Fibroblast of skin of right biceps (primary cell): ENCODE measurements around the gene MBL2.
A peak's percentile ranks its signal among the peaks of the same experiment; 100 is the strongest.

Source experiments
- DNase-seq: peaks from one replicate; pipeline ENCODE4 v3.0.0-alpha.2; 2013

The MBL2 gene

DNA sequence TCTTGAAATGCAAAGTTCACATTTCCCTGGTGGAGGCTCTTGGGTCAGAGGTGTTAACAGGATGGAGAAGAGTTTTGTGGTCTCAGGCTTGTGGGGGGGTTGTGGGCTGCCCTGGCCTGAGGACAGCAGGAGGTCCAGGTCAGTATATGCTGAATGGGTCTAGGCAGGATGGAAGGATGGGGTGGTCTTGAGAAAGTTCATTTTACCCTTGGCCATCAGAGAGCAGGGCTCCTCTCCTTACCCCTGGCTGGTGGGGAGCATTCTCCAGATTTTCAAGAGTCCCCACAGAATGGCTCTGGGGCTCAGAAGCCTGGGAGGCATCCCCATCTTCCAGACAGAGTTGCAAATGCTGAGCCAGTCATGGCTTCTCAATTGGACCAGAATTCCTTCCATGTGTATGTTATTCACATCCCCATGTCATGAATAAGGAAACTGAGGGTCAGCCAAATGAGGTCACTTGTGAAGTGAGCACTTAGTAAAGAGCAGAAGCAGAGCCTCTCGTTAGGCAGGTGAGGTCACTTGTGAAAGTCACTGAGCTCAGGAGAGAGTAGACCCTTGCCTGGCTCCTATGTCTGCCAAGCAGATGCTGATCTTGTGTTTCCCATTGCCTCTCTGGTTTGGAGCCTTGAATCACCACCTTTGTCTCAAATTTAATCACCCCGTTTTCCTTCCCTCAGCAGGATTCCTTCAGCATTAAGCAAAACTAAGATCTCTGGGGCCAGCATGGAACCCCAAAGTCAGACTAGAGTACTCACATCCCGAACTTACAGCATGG is 33.0 kb downstream of the MBL2 start:
- DNase-seq = no peak

DNA sequence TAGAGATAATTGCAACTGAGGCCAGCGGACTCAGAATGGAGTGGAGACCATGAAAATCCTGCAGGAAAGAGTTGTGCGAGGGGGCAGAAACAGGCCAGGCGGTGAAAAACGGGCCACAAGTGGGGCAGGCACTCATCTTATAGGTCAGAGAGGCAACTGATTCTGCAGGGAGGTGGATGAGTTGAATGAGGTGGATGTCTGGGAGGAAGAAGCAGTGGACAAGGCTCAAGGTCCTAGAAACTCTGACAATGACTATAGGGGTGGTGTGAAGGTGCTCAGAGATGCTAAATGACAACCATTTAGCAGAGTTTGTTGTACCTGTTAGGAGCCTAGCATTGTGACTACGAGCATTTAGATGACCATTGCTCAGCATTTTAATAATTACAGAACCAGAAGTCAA is 33.6 kb downstream of the MBL2 start:
- no peak for DNase-seq

DNA sequence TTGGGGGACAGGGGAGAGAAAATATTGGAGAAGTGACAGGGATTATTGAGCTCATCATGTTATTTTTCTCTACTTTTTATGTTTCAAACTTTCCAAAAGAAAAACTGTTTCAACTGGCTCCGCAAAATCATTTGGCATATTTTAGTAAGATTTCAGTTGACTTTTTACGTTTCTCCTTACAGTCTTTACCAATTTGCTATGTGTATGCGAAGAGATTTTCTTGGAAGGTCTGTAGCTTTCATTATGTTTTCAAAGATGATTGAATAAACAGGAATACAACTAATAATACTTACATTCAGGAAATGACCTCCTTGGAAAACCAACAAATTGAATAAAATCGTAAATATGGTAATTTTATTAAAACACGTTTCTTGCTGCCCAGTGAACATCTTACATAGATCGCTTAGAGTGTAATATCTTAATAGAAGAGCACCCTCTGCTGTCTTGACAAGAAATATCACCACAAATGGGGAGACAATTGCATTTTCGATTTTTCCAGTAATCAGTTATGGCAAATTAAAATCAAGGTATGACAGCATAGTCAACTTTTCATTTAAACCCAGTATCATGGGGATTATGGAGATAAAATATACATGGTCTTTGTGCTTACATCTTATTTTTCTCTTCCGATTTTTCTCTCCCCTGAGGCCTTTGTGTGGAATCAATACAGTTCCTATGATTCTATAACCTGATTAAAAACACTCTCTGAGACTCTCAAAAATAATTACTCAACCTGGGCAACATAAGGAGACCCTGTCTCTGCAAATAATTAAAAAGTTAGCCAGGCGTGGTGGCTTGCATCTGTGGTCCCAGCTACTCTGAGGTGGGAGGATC is 43.1 kb downstream of the MBL2 start:
- peak; percentile 34 for DNase-seq

GRCh38 chr10:52720018-52720417 is 52.6 kb downstream of the MBL2 start:
- peak; percentile 18 for DNase-seq
